Fibroblast of skin of left quadriceps (primary cell): ENCODE data around the gene NEU2.
"Not testable (repeated sequence)": the region's sequence is repeated elsewhere in the genome, so short reads cannot be mapped to it uniquely, and the experiment has no call there.

Experiments used
- DNase-seq, 2 experiments: peaks; one replicate each; pipeline ENCODE4 v3.0.0-alpha.2; 2013; ENCODE audit warnings: low read depth in 2 of 2

Gene NEU2

GRCh38 chr2:233034091-233034882 is 1.8 kb downstream of the NEU2 start:
- no peak for DNase-seq

GRCh38 chr2:233035426-233036161 is 3.1 kb downstream of the NEU2 start:
- no peak for DNase-seq

- no peak for DNase-seq
Observed at GRCh38 chr2:233036162-233036838, 3.8 kb downstream of the NEU2 start.

DNA sequence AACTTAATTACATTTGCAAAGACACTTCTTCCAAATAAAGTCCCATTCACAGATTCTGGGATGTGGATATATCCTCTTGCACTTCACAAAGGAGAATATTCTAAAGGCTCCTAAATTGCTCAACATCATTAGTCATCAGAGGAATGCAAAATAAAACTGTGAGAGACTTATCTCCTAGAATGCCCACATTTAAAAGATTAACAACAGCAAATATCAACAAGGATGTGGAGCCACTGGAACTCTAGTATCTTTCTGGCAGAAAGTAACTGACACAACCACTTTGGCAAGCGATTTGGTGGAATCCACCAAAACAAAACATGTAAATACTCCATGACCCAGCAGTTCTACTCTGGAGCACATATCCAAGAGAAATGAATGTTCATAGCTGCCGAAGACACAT is 4.6 kb downstream of the NEU2 start:
- DNase-seq = no peak

DNA sequence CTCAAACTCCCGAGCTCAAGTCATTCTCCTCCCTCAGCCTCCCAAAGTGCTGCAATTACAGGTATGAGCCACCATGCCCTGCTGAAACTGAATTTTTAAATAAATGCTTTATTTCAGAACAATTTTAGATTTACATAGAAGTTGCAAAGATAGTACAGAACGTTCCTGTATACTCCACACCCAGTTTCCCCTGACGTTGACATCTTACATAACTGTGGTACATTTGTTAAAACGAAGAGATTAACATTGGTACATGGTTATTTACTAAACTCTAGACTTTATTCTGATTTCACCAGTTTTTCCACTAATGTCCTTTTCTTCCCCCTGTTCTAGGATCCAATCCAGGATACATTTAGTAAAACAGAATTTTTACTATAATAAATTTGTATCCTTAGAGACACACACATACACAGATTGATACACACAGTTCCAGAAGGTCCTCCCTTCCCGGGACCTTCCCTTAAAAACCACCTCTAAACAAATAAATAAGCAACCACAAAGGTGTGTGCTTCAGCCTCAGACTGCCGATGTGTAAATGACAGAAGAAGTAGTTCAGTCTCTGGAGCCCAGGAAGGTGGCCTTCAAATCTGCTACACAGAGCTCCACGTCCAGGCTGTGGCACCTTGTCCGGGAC is 6.9 kb downstream of the NEU2 start:
- no peak for DNase-seq

DNA sequence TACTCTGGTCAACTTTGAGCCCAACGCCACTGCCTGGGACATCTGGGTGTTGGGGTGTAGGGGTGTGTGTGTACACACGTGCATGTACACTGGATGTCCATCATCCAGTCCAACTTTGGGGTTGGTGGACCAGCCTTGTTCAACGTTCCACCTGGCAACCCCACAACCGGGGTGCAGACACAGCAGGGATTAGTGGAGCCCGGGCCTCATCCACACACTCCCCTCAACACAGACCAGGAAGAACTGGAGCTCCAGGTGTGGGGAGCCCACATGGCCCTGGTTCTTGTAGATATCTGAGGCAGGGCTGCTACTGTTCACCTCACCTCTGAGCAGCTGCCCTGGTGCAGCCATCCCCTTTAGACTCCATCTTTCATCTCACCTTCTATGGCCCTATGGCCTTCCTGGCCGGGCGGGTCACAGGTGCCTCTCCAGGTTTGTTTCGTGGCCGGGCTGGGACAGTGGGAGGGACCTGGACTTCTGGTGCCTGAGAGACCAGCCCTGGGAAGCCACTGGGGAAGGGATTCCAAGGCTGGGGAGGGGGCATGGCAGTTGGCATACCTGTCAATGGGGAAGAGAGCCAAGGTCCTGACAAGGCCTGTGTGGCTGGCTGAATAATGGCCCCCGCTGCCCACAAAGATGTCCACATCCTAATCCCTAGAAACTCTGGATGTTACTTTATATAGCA is 7.5 kb downstream of the NEU2 start:
- DNase-seq = no peak

DNA sequence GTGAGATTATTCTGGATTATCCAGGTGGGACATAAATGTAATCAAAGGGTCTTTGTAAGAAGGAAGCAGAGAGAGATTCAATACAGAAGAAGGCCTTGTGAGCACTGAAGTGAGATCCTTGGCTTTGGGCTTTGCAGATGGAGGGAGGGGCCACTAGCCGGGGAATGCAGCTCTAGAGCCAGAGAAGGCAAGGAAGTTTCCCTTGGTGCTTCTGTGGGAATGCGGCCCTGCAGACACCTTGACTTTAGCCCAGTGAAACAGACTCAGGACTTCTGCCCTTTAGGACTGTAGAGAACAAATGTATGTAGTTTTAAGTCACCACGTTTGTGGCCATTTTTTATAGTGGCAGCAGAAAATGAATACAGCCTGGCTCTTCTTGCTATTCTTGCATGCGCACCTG is 8.1 kb downstream of the NEU2 start:
- DNase-seq = no peak

GRCh38 chr2:233041722-233042323 is 9.4 kb downstream of the NEU2 start:
- no peak for DNase-seq

DNA sequence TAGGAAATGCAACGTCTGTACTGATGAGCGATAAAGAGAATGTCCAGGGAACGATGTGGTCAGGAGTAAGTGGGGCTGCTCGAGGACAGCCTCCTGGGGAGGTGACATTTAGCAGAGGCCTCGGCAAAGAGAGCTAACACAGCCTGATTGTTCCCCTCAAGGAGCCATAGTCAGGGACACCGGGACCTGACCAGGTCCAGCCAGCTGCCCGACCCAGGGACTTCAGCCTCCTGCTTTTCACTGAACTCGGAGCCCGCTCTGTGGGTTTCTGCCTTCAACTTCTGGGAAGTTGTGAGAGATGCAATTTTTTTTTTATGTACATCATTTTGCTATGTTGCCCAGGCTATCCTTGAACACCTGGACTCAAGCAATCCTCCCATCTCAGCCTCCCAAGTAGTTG is 10.1 kb downstream of the NEU2 start:
- DNase-seq = no peak

- no peak for DNase-seq
Observed at GRCh38 chr2:233044974-233045605, 12.6 kb downstream of the NEU2 start.

- no peak for DNase-seq
Observed at GRCh38 chr2:233047206-233047605, 14.7 kb downstream of the NEU2 start.

DNA sequence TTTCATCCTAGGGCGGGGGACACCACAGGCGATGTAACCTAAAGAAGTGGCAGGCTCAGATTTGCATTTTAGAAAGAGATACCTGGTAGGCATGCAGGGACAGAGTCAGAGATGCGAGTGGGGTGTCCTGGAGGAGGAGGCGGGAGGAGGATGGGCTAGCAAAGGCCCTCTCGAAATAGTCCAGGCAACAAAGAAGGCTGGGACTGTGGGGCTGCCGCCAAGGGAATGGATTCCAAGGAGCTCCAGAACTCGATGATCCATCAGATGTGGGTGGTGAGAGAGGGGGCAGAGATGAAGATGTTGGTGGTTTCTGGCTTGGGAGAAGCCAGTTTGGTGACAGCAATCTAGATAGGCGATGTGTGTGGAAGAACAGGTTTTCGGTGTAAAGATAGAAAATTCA is 15.2 kb downstream of the NEU2 start:
- DNase-seq = no peak

DNA sequence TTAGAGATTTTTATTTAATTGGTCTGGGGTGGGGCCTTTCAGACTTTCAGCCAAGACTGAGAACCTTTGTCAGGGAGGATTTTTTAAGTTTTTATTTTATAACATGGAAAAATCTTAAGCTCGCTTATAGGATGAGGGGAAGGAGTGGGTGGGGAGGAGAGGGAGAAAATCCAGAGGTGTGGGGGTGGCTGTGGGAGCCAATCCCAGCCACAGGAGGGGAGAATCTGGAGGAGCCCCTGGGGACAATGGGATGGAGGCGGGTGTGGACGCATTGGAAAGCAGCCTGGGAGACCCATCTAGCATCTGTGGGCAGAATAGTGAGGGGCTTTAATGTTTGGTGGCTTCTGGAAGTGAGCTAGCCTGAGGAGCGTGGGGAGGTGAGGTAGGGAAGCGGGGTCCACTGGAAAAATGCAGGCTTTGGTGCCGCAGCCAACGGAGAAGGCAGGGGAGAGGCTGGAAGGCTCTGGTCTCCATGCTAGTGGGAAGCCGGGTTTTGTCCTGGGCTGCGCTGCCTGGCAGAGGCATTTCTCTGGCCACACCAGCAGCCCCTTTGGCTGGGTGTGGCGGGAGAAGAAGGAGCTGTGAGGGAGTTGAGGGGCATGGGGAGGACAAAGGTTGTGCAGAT is 16.2 kb downstream of the NEU2 start:
- DNase-seq = no peak

DNA sequence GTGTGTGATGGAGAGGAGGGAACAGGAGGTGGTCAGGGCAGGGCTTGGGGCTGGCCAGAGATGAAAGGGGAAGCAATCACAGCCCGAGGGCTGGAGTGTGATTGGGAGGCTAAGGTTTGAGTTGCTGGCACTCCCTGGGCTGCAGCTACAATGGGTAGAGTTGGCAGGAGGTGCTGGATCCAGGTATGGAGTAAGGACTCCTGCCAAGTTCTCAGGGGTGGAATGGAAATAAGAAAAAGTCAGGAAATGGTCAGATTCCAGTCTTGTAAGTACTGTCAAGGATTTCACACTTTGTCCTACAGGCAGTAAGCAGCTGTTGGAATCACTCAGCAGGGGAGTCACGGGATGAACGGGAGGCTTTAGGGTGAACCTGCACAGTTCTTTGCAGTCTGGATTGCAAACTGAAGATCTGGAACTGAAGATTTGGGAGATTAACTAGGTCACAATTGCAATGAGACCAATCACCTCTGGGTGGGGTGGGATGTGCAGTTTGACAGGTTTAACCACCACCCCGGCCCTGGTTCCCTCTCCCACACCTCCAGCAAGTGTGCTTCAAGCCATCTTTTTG is 16.8 kb downstream of the NEU2 start:
- no peak for DNase-seq

DNA sequence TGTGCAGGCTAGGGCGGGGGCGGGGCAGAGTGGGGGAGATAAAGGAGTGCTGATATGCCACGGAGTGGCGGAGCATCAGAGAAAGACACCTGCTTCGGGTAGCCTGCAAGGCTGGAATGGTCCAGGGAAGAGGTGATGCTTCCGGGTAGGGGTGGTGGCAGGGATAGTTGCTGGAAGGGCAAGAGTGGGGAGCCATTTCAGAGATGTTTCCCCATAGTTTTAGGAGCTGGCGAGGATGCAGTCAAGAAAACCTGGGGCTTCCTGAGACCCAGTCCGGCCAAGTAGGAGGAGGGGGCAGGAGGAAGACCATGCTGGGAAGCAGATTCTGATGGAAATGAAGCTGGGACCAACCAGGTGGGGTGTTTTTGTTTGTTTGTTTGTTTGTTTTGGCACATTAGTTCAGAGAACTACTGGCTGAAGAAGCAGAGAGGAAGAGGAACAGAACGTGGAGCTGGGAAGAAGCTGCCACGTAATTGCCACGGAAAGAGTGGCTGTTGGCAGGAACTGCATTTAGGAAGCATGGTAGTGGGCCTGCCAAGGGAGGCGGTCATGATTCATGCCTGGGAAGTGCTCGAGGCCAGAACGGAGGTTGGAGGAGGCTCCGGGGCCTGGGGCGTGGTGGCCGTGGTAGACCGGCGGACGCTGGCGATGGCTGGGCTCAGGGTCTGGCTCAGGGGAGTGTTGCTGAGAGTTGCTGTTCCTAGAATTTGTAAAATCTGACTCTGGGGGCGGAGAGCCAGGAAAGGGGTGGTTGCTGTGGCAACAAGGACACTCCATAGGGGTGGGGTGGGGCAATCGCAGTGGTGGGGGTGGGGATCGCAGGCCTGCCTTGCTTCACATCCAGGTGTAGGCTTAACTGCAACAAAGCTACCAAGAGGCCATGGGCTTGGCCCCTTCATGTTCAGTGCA is 19.0 kb downstream of the NEU2 start:
- no peak for DNase-seq

DNA sequence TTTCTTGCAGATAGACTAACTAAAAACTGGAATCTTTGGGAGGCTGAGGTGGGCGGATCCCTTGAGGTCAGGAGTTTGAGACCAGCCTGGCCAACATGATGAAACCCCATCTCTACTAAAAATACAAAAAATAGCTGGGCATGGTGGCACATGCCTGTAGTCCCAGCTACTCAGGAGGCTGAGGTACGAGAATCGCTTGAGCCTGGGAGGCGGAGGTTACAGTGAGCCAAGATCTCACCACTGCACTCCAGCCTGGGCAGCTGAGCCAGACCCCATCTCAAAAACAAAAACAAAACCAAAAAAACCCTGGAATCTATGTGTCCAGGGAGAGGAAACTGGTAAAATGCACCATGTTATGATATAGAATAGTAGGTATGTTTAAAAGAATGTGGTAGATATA is 20.0 kb downstream of the NEU2 start:
- not testable (repeated sequence) for DNase-seq

DNA sequence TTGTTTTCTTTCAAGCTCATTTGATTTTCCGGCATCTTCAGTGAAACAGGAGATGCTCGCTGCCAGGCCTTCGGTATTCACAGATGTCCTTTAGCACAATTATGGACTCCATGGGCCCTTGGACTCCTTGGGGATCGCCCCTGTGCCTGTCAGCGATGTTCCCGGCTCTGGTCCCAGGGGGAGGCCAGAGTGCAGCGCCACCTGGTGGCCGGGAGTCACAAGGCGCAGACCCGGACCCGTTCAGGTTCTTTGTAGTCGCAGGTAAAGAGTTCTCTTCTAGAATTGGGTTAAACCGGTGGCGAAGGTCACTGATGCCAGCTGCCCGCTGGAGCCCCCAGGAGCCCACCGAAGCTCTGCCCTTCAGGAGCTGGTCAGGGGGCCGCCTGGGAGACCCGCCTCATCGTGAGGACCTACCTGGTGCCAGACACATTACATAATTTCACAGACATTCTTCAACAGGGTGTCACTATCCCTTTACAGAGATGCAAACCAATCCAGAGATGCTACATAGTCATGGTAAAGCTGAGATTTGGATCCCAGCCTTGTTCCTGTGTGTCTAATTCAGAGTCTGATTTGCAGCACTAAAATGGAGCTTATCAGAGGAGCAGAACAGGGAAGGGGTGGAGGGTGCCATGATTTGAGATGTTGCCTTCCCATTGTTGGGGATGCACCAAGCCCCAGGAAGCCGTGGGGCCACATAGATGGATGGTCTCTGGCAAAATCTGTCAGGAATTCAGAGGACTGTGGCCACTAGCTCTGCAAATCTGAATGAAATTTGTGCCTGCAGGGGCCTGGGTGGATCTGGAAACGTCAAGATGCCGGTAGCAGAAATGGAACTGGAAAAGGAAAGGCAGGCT is 21.7 kb downstream of the NEU2 start:
- DNase-seq = no peak

GRCh38 chr2:233055362-233055761 is 22.9 kb downstream of the NEU2 start:
- no peak for DNase-seq
